Suppressor macrophage (primary cell): ENCODE measurements around the gene ACACA.
"Not testable (repeated sequence)": the region's sequence is repeated elsewhere in the genome, so short reads cannot be mapped to it uniquely, and the experiment has no call there.

Experiments used
- DNase-seq, 4 experiments: peaks; one replicate each; pipeline ENCODE4 v3.0.0-alpha.2; 2020 to 2022
- total RNA-seq, 17 experiments: gene quantifications; one replicate each; lab custom pipeline; 2026; ENCODE audit warnings: mixed read lengths in 6 of 17, inconsistent platforms in 3 of 17; lab: John Stamatoyannopoulos, UW

The ACACA gene
- 23.9 to 119 (median 77.2) reads per million in 17 experiments for total RNA-seq

- DNase-seq, result peak; percentile 92 to 97 (median 94)
These were observed at the start of gene ACACA, which contains the start of gene TADA2A for GRCh38 chr17:37406635-37407461. ACACA (minus strand) TSS chr17:37406836; CDS start chr17:37406299, 537 bp downstream. TADA2A (plus strand) TSS chr17:37406886; CDS start chr17:37411366, 4,480 bp downstream.

GRCh38 chr17:37450112-37450511 lies 43.5 kb upstream of the ACACA start:
- DNase-seq, result no peak

- DNase-seq, result no peak
These were observed 41.0 kb upstream of the ACACA start for GRCh38 chr17:37447641-37448040.

- no peak for DNase-seq
These were observed 39.4 kb upstream of the ACACA start for GRCh38 chr17:37446027-37446426.

GRCh38 chr17:37441369-37442014 lies 34.9 kb upstream of the ACACA start:
- DNase-seq, result peak in 2 of 4 experiments; percentile 54 to 55

- no peak for DNase-seq
These were observed 33.8 kb upstream of the ACACA start for GRCh38 chr17:37440424-37440823.

GRCh38 chr17:37438141-37438540 lies 31.5 kb upstream of the ACACA start:
- no peak for DNase-seq

- no peak for DNase-seq
These were observed 26.0 kb upstream of the ACACA start for GRCh38 chr17:37432671-37433070.

GRCh38 chr17:37430051-37430627 lies 23.5 kb upstream of the ACACA start:
- DNase-seq, result peak in 2 of 4 experiments; percentile 31 to 66

- no peak for DNase-seq
These were observed 22.8 kb upstream of the ACACA start for GRCh38 chr17:37429453-37429852.

GRCh38 chr17:37429039-37429438 lies 22.4 kb upstream of the ACACA start:
- no peak for DNase-seq

- DNase-seq, result no peak
These were observed 18.6 kb upstream of the ACACA start for GRCh38 chr17:37425268-37425667.

- DNase-seq, result no peak
These were observed 16.5 kb upstream of the ACACA start for GRCh38 chr17:37422971-37423625.

GRCh38 chr17:37417852-37418251 lies 11.2 kb upstream of the ACACA start:
- DNase-seq, result no peak

GRCh38 chr17:37413875-37414519 lies 7.4 kb upstream of the ACACA start:
- no peak for DNase-seq

GRCh38 chr17:37410357-37410756 lies 3.7 kb upstream of the ACACA start:
- DNase-seq, result no peak

- DNase-seq, result not testable (repeated sequence)
These were observed 1.5 kb upstream of the ACACA start for GRCh38 chr17:37408145-37408479.

- peak in 1 of 4 experiments; percentile 3 for DNase-seq
These were observed 541 bp downstream of the ACACA start for GRCh38 chr17:37405955-37406634.

- DNase-seq, result not testable (repeated sequence)
These were observed 1.1 kb downstream of the ACACA start for GRCh38 chr17:37405522-37405921.

GRCh38 chr17:37400505-37400904 lies 6.1 kb downstream of the ACACA start:
- no peak for DNase-seq

- DNase-seq, result no peak
These were observed 7.3 kb downstream of the ACACA start for GRCh38 chr17:37399265-37399803.
